ENCODE data around the gene INTS15. TPM values are rescaled to one million over a fixed set of nuclear protein-coding genes. Genes with fewer than 3 reads are reported as not detected.

INTS15 gene
- total RNA-seq, 2 experiments from 2014 or later, result 33.0 to 40.9 TPM

GRCh38 chr7:6650086-6650485, 60.3 kb downstream of the INTS15 start:
- POLR2A ChIA-PET, result interaction anchor here (1.1 kb wide), 1 partner anchor 28 kb away, joined by 3 read pairs; no protein-coding TSS in a partner anchor
- Histone ChIP-seq H4K20me1 (ENCODE audit: insufficient read depth, low read length) (no peaks in the 10 kb centered on the region), H3K36me3 (ENCODE audit: insufficient read depth, low read length) (peaks cover 91% of the 10 kb centered on the region)

GRCh38 chr7:6650521-6651011, 60.7 kb downstream of the INTS15 start:
- Histone ChIP-seq H3K4me3 (ENCODE audit: low read depth, low read length, poor library complexity, severe bottlenecking) (no peak overlapping the region), H3K27ac (ENCODE audit: low read depth, low read length, poor library complexity, severe bottlenecking) (no peak overlapping the region), H3K9me2 (ENCODE audit: insufficient read depth, low read length) (no peaks in the 10 kb centered on the region), H3K79me2 (ENCODE audit: insufficient read depth, low read depth, low read length) (no peaks in the 10 kb centered on the region), H3K4me1 (ENCODE audit: insufficient read depth, low read length, poor library complexity, severe bottlenecking) (no peaks in the 10 kb centered on the region), H3K36me3 (ENCODE audit: insufficient read depth, low read length) (peaks cover 90% of the 10 kb centered on the region), H2AFZ (ENCODE audit: low read length) (no peak overlapping the region), H3K4me2 (ENCODE audit: low read length) (no peak overlapping the region), H4K20me1 (ENCODE audit: insufficient read depth, low read length) (no peaks in the 10 kb centered on the region), H3K9me3 (ENCODE audit: low read length) (no peaks in the 10 kb centered on the region)
- intact Hi-C loops (cut with micrococcal nuclease; ENCODE audit: unreplicated experiment), result no loop called here
- ChIA-PET POLR2A (no interaction called here), CTCF (ENCODE audit: unreplicated experiment) (no interaction called here)
- no peak for TF ChIP-seq CTCF (conservative IDR thresholded peaks at IDR 0.05; ENCODE audit: low read length)
- TF ChIP-seq EZH2phosphoT487 (IDR thresholded peaks at IDR 0.05; ENCODE audit: borderline replicate concordance, low read depth, low read length), result no peak
- no peak for DNase-seq (ENCODE audit: low spot score)
- no TSS peak for BruUV-seq (replicated peaks)

More at GRCh38 chr7:6650086-6650485, 60.3 kb downstream of the INTS15 start:
- H2AFZ ChIP-seq (ENCODE audit: low read length), result no peak overlapping the region
- BruUV-seq (replicated peaks), result no TSS peak
- no peak overlapping the region for H3K27ac ChIP-seq (ENCODE audit: low read depth, low read length, poor library complexity, severe bottlenecking)
- CTCF ChIA-PET (ENCODE audit: unreplicated experiment), result no interaction called here
- H3K9me3 ChIP-seq (ENCODE audit: low read length), result no peaks in the 10 kb centered on the region
- no peak for TF ChIP-seq EZH2phosphoT487 (IDR thresholded peaks at IDR 0.05; ENCODE audit: borderline replicate concordance, low read depth, low read length)
- TF ChIP-seq CTCF (conservative IDR thresholded peaks at IDR 0.05; ENCODE audit: low read length), result no peak
- no peak for DNase-seq (ENCODE audit: low spot score)
- no peaks in the 10 kb centered on the region for H3K79me2 ChIP-seq (ENCODE audit: insufficient read depth, low read depth, low read length)
- no peak overlapping the region for H3K4me3 ChIP-seq (ENCODE audit: low read depth, low read length, poor library complexity, severe bottlenecking)
- H3K4me2 ChIP-seq (ENCODE audit: low read length), result no peak overlapping the region
- intact Hi-C loops (cut with micrococcal nuclease; ENCODE audit: unreplicated experiment), result no loop called here
- H3K9me2 ChIP-seq (ENCODE audit: insufficient read depth, low read length), result no peaks in the 10 kb centered on the region
- no peaks in the 10 kb centered on the region for H3K4me1 ChIP-seq (ENCODE audit: insufficient read depth, low read length, poor library complexity, severe bottlenecking)

- H3K4me2 ChIP-seq (ENCODE audit: low read length), result no peak overlapping the region
- H3K4me1 ChIP-seq (ENCODE audit: insufficient read depth, low read length, poor library complexity, severe bottlenecking), result no peaks in the 10 kb centered on the region
- no peak overlapping the region for H3K27ac ChIP-seq (ENCODE audit: low read depth, low read length, poor library complexity, severe bottlenecking)
- BruUV-seq (replicated peaks), result no TSS peak
- H3K79me2 ChIP-seq (ENCODE audit: insufficient read depth, low read depth, low read length), result no peaks in the 10 kb centered on the region
- no peak overlapping the region for H3K4me3 ChIP-seq (ENCODE audit: low read depth, low read length, poor library complexity, severe bottlenecking)
- CTCF ChIA-PET (ENCODE audit: unreplicated experiment), result no interaction called here
- TF ChIP-seq EZH2phosphoT487 (IDR thresholded peaks at IDR 0.05; ENCODE audit: borderline replicate concordance, low read depth, low read length) (no peak), CTCF (conservative IDR thresholded peaks at IDR 0.05; ENCODE audit: low read length) (no peak)
- POLR2A ChIA-PET, result no interaction called here
- no peak for DNase-seq (ENCODE audit: low spot score)
- no peaks in the 10 kb centered on the region for H3K9me3 ChIP-seq (ENCODE audit: low read length)
- no peaks in the 10 kb centered on the region for H3K9me2 ChIP-seq (ENCODE audit: insufficient read depth, low read length)
- H4K20me1 ChIP-seq (ENCODE audit: insufficient read depth, low read length), result no peaks in the 10 kb centered on the region
- peaks cover 78% of the 10 kb centered on the region for H3K36me3 ChIP-seq (ENCODE audit: insufficient read depth, low read length)
- intact Hi-C loops (cut with micrococcal nuclease; ENCODE audit: unreplicated experiment), result no loop called here
- H2AFZ ChIP-seq (ENCODE audit: low read length), result no peak overlapping the region
Measured at GRCh38 chr7:6651851-6652445, 62.1 kb downstream of the INTS15 start.
